ENCODE measurements around the gene GDPD3.
"Not testable (repeated sequence)": the region's sequence is repeated elsewhere in the genome, so short reads cannot be mapped to it uniquely, and the experiment has no call there.

GDPD3 gene

DNA sequence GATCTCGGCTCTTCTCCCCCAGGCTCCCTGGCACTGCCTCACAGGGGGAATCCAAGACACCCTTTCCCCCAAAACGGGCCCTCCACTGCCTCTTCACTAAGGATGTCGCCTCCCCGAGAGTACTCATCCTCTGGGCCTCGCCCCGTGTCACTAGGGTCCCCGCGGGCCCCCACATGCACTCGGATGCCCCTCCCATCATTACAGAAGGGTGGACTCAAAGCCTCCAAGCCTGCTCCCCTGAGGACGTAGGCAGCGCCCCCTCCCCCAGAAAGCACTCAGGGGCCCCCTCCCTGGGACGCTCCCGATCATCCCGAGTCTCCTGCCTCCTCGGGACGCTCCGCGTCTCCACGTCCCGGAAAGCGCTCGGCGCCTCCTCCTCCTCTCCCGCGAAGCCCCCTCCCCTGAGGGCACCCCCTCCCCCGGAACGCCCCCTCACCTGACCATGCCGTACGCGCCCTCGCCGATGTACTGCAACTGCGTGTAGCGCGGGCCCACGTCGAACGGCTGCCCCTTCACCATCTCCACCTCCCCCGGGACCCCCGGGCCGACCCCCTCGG lies 9.3 kb upstream of the GDPD3 start:
- DNase-seq = no peak

DNA sequence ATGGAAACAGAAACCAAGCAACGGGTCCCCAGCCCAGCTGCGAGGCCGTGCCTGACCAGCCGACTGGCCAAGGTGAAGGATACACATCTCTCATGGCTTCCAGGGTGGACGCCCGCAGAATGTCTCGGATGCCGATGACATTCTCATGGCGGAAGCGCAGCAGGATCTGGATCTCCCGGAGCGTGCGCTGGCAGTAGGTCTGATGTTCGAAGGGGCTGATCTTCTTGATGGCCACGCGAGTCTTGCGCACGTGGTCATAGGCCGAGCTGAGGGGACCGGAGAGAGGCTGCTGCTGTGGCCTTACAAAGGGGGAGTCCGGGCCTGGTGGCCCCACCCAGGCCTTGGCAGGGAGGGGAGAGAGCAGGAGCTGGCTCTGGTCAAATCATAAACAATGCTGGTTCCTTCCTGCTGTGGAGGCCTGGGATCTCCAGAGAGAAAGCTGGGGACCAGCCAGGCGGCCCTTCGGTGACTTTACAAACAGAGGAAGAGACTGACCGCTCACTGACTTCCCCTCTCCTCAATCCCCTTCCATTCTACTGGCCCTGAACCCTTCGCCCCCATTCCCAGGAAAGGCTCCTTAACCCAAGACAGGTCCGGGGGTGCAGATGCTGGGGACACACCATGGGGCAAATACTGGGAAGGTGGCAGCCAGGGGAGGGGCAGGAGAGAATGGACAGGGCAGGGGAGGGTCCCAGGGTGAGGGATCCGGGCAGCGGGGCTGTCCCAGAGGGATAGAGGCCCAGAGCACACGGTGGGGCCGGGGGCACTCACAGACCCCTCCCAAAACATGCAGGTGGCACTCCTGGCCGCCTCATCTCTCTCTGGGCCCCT lies 8.6 kb upstream of the GDPD3 start:
- no peak for DNase-seq

DNA sequence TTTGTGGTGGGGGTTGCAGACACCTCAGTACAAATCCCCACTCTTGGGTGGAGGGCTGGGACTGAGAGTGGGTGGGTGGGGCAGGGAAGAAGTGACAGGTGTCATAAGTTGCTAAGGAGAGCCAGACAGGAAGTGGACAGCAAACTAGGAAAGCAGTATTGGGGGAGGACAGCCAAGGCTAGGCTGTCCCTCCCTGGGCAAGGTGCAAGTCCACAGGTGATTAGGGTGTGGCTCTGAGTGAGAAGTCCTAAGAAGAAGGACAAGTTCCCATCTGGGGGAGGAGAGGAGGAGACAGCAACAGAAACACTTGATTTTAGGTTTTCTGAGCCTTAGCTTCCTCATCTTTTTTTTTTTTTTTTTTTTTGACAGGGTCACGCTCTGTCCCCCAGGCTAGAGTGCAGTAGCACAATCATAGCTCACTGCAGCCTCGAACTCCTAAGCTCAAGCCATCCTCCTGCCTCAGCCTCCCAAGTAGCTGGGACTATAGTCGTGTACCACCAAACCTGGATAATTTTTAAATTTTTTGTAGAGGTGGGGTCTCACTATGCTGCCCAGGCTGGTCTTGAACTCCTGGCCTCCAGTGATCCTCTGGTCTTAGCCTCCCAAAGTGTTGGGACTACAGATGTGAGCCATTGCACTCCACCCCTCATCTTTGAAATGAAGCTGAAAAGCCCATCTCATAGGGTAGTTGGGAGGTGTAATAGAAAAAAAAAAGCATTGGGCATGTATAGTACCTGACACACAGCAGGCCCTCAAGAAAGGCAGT lies 7.2 kb upstream of the GDPD3 start:
- no peak for DNase-seq

DNA sequence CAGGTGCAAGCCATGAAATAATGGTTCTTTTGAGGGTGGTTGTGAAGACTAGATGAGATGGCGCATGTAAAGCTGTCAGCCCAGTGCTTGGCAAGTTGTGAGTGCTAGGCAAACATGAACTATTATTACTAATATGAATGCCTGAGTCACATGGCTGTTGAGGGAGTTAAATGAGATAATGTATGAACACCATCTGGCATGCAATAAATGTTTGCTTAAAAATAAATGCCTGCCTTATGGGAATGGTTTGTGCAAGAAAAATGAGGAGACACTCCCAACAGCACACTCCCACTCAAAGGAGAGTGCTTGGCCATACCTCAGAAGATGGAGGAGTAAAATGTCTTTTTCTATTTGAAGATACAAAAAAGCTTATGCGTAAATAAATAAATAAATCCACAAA lies 6.1 kb upstream of the GDPD3 start:
- no peak for DNase-seq

DNA sequence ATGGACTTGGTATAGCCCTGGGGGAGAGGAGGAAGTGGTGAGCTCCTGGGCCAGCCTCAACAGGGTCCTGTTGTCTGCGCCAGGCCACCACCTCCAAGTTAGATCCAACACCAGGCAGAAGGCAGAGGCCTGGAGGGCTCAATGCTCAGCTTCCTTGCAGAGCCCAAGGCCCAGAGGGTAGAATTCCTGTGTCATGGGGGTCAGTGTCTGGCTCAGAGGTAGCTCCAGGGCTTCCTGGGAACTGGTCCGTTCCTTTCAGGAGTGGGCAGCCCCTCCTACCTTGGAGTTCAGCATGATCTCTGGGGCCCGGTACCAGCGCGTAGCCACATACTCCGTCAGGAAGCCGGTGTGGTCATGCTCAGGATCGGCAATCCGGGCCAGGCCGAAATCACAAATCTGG lies 4.4 kb upstream of the GDPD3 start:
- DNase-seq = no peak

DNA sequence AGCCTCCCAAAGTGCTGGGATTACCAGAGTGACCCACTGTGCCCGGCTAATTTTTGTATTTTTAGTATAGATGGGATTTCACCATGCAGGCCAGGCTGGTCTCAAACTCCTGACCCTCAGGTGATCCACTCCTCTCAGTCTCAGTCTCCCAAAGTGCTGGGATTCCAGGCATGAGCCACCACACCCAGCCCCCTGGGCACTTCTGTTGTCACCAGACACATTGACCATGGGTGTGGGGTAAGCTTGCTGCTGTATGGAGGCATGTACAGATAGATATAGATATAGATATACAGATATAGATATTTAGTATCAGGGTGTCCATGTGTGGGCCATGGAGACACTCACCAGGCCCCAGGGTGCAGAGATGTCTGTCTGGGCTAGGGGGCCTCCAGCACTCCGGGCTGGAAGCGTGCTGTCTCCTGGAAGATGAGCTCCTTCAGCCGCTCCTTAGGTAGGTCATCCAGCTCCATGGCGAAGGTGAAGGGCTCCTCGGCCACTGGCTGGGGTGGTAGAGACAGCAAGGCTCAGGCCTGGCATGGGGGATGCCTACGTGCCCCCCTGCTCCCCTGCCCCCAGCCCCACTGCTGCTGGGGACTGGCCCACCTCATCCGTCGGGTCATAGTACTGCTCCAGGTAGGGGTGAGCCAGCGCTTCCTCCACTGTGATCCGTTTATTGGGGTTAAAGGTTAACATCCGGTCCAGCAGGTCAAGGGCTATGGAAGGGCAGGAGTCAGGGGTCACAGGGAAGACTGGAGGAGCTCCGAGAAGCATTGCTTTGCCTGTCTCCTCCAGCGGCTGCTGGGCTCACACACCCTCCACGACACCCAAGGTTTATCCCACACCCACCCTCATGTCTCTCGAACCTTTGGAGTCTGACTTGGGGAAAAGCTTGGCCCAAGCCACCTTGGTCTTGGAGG lies 3.2 kb upstream of the GDPD3 start:
- no peak for DNase-seq

DNA sequence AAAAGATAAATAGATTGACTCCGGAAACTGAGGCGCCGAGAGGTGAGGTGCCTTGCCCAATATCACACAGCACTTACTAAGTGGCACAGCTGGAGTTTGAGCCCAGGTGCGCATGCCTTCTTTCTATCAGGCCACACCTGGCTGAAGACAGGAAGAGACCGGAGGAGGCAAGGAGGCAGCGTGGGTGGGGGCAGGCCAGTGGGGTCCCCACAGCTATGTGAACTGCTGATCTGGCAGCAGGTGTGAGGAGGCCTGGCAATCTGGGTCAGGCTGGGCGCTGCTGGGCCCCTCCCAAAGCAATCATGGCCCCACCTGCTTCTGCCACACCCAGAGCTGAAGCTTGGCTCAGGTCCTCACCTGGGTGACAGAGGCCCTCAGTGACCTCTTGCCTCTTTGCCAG lies 1.9 kb upstream of the GDPD3 start:
- no peak for DNase-seq

DNA sequence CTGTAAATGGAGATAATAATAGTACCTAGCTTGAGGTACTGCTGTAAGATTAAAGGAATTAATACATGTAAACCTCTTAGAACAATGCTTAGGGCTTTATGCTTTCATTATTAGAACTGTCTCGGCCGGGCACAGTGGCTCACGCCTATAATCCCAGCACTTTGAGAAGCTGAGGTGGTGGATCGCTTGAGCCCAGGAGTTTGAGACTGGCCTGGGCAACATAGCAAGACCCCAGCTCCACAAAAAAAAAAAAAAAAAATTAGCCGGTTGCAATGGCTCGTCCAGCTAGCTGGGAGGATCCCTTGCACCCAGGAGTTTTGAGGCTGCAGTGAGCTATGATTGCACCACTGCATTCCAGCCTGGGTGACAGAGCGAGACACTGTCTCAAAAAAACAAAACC lies 1.5 kb upstream of the GDPD3 start:
- not testable (repeated sequence) for DNase-seq

DNA sequence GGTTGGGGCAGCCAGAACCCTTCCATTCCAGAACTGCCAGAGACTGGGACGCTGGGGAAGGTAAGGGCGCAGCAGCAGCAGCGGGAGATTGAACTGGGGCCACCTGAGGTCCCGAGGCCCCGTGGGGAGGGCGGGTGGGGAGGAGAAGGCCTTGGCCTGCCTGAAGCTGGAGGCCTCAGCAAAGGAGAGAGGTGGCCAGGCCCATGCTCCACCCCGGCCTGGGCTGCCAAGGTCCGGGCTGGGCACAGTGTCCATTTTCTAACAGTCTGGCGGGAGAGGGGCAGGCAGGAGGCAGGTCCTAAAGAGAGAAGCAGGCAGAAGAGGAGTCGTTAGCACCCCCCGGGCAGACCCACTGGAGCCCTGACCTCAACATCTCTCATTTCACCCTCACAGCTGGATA lies 1.1 kb upstream of the GDPD3 start:
- DNase-seq = no peak

DNA sequence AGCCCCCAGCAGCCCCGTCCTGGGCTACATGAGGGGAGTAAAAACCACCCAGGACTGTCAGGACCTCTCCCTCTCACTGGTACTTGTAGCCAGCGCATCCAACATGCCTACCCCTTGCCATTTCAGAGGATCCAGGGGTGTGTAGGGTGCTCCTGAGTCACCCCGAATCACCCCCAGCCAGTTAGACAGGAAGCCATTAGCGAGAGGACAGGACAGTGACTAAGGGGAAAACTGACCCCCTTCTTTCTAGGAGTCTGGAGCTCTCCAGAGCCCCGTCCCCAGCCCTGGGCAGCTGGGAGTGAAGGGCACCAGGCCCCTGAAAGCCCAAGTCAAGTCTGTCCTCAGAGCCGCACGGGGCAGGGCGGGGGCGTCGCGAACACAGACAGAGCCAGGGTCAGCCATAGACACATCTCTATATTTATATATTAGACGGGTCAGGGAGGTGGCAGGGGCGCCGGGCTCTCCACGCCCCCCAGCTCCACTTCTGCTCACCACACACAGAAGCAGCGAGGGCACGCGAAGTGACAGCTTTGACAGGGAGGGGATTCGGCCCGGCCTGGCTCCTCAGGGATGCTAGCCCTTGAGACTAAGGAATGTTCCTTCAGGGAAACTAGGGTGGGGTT lies 485 bp upstream of the GDPD3 start:
- DNase-seq = no peak

DNA sequence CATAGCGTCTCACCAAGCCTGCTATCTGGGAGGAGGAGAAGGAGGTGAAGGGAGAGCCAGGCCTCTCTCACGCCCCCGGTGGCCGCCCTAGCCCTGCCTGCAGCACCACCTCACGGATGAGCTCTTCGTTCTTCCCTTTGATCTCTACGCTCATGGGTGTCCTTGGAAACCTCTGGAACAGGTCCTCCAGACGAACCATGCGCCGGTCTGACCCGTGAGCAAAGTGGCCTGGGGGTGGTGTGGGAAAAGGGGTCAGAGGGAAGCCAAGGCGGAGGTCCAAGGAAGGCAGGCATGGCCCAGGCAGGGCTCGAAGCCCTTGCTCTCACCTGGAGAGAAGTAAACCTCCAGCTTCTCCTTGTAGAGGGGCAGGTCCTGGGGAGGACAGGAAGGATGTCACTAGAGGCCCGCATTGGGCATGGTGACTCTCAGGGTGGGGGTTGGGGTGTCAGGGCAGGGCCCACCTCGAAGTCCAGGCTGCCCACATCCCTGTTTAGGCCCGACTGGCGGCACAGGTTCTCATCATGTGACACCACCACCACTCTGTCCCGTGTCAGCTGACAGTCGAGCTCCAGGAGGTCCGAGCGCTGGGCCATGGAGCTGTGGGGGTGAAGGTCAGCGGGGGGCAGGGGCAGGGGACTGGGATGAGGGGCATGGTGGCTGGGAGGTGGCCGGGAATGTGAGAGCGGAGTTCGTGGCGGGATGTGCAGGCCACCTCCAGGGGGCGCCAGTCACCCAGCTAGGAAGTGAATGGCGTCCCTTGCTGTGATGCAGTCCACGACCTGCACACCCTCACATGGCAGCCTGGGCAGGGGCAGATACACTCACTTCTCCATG lies 923 bp downstream of the GDPD3 start:
- peak; percentile 48 for DNase-seq

DNA sequence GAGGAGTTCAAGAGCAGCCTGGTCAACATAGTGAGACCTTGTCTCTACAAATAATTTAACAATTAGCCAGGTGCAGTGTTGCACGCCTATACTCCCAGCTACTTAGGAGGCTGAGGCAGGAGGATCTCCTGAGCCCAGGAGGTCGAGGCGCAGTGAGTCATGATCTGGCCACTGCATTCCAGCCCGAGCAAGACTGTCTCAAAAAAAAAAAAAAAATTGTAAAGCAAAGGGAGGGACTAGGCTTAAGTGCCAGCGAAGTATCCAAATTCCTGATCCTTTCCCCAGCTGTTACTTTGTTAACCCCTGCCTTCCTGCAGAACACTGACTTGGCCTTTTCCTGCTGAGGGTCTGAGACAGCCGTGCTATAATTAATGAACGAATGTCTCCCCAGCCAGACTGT lies 2.7 kb downstream of the GDPD3 start:
- no peak for DNase-seq

DNA sequence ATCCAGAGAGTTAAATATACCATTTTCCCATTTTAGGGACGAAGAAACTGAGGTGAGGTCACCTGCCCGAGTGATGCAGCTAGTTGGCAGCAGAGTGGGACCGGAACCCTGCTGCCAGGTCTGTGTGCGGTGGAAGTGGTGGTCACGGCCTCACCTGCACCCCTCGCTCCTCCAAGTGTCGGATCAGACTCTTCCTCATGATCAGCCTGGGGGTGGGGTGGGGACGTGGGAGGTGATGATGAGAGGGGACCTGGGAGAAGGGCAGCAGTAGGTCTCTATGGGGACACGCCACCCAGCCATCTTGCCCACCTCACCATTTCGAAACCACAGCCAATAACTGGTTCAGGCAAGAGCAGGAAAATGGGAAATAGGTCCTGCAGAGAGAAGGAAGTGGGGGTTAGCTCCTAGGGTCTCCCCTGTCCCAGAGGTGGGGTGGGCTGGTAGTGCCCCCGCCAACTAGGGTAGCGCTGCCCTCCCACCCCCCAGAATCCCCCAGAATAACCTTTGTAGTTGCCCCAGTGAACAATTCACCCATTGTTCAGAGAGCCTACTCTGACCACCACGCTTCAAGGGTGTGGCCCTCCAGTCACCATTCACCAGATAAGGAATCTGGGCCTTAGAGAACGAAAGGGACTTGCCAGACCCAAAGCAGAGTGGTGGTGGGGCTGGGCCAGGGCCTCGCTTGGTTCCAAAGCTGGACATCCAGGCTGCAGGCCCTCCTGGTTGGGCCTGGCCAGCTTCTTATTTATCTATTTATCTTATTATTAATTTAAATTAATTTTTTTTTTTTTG lies 5.1 kb downstream of the GDPD3 start:
- no peak for DNase-seq

DNA sequence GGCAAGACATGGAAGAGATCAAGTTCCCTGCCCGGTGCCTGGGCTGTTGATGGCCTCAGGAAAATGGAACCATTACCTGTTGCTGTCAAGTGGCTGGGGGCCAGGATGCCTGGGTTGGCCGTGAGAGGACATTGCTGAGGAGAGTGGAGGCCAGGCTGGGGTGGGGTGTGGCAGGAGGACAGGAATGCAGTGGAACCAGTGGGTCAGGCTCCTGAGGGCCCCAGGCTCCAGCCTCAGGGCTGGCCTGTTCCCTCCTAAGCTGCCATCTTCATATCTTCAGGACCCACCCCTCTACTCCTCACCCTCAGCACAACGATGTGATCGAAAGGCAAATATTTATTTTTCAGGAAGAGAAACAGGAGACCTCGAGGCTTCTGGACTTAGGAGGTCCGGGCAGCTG lies 8.8 kb downstream of the GDPD3 start:
- no peak for DNase-seq

DNA sequence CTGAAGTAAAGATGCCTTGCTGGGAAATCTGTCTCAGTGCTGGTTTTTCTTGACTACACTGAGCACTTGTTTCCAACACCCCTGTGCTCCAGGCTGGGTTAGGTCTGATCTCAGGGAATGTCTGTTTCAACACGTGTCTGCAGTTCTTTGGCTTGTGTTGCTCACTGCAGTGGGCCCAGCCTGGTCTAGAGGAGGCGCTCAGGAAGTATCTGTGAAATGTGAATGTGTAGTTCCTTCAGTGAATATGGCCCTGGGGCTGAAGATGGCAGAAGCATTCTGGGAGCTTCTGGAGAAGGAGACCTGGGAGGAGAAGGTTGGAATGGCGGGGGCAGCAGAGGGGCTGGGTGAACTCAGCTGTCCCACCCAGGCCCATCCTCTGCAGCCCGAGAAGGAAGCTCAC lies 9.2 kb downstream of the GDPD3 start:
- no peak for DNase-seq

DNA sequence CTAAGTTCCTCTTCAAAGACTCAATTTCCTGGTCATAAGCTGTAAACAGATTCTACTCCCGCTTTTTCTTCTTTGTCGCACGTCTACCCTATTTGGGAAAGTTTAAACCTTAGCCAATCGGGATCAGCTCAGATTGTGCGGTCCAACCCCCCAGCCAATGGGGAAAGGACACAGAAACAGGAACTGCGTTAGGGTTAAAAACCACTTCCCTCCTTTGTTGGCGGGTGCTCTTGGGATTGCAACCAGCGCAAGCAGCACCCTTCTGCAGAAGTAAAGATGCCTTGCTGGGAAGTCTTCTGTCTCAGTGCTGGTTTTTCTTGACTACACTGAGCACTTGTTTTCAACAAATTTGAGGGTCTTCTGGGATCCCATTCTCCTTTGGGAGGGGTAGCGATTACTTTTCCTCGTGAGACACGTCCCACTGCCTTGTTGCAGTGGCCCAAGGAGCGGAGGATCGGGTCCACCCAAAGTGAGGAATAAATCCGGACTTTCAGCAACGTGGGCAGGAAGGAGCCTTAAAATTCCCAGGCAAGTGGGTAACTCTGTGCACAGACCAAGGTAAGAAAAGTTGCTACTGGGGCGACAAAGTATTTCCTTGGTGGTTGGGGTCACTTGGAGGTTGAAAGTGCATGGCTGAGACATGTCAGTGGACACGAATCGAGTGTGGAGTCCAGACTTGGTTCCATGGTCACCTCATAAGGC lies 16.3 kb downstream of the GDPD3 start:
- DNase-seq = no peak

DNA sequence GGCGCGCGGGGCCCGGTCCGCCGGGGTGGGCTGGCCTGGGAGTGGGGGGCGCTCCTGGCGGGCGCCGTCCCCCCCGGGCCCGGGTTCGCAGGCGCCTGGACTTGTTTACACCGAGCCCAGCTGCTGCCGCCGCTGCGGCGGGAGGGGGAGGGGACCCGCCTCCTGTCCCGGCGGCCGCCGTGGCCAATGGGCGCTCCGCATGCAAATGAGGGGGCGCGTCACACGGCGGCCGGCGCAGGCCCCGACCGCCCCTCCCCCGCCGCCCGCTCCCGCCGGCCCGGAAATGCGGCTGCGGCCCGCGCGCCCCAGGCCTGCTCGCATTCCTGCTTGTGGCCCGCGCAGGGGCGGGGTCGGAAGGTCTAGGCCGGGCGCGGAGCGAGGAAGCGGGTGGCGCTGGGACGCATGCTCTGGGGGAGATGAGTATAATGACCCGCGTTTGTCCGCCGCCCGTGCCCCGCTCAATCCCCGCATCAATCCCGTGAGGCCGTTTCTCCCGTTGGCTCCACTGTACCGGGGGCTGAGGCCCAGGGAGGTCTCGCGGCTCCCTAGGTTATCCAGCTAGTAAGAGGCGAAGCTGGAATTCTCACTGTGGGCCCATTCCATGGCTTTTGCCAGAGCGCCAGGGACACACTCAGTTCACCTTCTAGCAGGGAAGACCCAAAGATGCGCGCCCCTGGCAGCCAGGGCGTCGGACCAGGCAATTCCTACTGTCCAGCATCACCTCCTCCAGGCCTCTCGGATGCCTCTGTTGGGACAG lies 17.1 kb downstream of the GDPD3 start, which contains the start of gene YPEL3:
Gene YPEL3 (minus strand): TSS at position 109 of the 757 bp plus-strand sequence. CDS start 731 bp downstream, outside the sequence.
- peak; percentile 76 for DNase-seq

DNA sequence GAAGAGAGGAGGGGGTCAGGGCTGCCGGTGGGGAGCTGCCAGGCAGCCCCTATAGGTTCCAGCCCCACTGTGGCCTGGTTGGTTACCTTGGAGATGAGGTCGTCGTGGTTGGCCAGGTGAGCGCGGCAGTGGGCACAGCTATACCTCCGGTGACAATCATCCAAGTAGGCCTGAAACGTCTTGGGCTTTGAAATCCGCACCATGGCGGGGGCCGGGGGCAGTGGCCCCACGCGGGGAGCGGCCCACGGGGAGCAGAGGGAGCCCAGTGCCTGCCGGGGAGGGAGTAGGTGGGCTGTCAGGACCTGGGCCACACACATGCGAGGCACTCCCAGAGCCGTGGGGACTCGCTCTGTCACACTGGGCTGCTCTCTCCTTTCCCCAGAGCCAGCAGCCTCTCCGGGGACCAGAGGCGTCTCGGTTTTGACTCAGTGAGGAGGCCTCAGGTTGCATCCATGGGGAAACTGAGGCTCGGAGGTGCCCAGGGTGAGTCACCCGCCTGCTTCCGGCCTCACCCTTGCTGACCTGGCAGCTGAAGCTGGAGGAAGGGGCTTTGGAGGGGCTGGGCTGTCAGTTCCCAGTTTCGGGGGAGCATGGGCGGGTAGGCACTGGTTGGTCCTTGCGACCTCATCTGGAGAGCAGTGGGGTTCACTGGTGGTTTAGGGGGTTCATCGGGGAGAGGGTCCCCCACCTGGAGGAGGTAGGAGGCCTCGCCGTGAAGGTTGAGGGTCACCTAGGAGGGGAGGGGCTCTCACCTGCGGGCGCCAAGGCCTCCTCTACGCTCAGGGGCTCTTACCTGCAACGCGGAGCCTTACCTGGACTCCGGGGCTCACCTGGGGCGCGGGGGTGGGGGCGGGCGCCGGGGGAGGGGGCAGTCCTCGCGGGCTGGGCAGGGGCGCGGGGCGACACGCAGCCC lies 17.9 kb downstream of the GDPD3 start:
- DNase-seq = no peak

Data from NK-92 treated with Interleukin-12 subunit alpha and Interleukin-12 subunit beta, amount 100 ng/mL, for 24 hours (cell line).